NB4 (cell line): ENCODE measurements around the gene RXRA.

Source experiments
- DNase-seq: peaks from one replicate; pipeline ENCODE4 v3.0.0; 2010; ENCODE audit warnings: low read depth
- H3K4me3 ChIP-seq: one replicate; pipeline ENCODE4 v1.5.1; 2011; ENCODE audit warnings: mild to moderate bottlenecking, low read depth, low read length, moderate library complexity
- MYC ChIP-seq: IDR thresholded peaks from 2 replicates; pipeline ENCODE4 v1.6.1; 2011; ENCODE audit warnings: low read depth, low read length
- POLR2A ChIP-seq: IDR thresholded peaks from 2 replicates; pipeline ENCODE4 v1.6.1; 2011; ENCODE audit warnings: mild to moderate bottlenecking; ENCODE audit not compliant: insufficient read length; ENCODE audit errors: extremely low read depth
- TF ChIP-seq, protein P1 (sequence below): IDR thresholded peaks from one replicate; pipeline ENCODE4 v1.5.1; 2012; ENCODE audit warnings: low read depth, low read length
- TF ChIP-seq, protein P2 (sequence below): IDR thresholded peaks from 2 replicates; pipeline ENCODE4 v1.6.1; 2011; ENCODE audit warnings: low read depth, low read length

RXRA gene

DNA sequence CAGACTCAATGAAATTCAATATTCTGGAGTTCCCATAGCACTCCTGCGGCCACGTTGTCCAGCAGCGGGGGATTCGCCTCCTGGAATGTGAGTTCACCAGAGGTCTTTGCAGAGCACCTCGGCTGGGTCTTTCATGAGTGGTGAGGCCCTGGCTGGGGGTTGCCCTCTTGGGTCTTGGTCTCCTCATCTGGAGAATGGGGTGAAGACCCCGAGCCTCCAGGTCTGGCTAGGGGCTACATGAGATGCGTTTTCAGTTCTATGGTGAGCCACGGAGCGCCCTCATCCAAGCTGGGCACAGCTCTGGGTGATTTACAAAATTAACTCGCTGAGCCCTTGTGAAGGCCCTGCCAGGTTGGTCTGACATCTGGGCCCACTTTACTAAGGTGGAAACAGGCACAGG is 37.5 kb upstream of the RXRA start:
- TF ChIP-seq, protein P1, sequence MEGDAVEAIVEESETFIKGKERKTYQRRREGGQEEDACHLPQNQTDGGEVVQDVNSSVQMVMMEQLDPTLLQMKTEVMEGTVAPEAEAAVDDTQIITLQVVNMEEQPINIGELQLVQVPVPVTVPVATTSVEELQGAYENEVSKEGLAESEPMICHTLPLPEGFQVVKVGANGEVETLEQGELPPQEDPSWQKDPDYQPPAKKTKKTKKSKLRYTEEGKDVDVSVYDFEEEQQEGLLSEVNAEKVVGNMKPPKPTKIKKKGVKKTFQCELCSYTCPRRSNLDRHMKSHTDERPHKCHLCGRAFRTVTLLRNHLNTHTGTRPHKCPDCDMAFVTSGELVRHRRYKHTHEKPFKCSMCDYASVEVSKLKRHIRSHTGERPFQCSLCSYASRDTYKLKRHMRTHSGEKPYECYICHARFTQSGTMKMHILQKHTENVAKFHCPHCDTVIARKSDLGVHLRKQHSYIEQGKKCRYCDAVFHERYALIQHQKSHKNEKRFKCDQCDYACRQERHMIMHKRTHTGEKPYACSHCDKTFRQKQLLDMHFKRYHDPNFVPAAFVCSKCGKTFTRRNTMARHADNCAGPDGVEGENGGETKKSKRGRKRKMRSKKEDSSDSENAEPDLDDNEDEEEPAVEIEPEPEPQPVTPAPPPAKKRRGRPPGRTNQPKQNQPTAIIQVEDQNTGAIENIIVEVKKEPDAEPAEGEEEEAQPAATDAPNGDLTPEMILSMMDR: no peak
- TF ChIP-seq POLR2A: no peak
- no peak for TF ChIP-seq MYC
- TF ChIP-seq, protein P2, sequence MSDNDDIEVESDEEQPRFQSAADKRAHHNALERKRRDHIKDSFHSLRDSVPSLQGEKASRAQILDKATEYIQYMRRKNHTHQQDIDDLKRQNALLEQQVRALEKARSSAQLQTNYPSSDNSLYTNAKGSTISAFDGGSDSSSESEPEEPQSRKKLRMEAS: no peak
- H3K4me3 ChIP-seq: no peak overlapping the region
- no peak for DNase-seq

DNA sequence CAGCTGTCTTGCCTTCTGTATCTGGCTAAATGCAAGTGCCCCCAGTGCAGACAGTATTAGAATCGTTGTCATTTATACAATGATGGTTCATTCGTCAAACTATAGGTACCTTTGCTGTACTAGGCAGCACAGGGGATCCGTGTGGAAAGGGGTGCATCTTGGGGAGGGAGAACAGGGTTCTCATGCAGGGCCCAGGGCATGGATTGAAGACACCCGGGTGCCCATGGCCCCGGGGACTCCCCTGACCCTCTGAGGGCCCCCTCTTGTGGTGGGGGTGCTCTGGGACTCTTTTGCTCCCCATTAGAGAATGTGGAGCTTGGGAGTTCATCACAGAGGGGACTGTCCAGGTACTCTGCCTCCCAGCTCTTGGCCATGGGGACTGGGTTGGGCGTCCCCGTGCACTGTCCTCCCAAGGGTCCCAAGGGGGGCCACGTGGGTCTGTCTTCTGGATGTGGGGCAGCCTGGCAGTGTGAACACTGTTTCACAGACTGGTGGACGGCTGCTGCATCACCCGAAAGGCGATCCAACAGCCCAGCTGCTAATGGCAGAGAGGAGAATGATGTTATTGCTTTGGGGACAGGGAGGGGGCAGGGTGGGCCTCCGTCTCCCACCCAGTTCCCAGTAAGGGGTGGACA is 36.9 kb upstream of the RXRA start:
- no peak overlapping the region for H3K4me3 ChIP-seq
- TF ChIP-seq, protein P2: no peak
- TF ChIP-seq, protein P1: no peak
- no peak for TF ChIP-seq MYC
- TF ChIP-seq POLR2A: no peak
- no peak for DNase-seq

DNA sequence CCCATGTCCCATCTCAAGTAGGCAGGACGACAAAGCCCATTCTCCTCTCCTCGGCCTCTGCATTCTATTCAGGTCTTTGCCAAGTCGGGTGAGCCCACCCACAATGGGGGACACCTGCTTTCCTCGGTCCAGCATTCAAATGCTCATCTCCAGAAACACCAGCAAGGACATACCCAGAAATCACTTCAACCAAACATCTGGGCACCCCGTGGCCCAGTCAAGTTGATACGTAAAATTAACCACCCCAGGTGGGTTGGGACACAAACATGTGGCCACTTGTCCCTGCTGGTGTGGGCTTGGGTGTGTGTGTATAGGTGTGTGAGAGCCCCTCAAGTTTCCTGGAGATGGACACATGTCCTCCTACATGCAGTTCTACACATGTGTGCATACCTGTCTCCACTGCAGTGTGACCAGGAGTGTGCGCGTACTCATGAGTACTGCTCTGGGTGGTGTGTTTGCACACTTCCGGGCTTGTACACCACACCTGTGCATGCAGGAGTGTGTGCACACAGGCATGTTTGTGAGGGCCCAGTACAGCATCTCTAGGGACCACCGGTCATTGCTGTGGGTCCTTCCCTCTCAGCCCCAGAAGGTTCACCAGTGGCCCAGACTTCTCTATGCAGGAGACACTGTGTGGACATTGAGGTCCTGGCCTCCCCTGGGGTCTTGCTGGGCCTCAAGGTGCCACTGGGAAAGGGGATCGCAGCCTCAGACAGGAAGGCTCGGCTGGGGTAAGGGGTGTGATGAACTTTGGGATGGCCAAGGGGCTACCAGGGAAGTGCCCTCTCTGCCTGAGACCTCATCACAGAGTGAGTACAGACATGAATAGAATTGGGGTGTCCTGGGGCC is 35.4 kb upstream of the RXRA start:
- no peak overlapping the region for H3K4me3 ChIP-seq
- TF ChIP-seq, protein P2: no peak
- TF ChIP-seq, protein P1: no peak
- TF ChIP-seq POLR2A: no peak
- TF ChIP-seq MYC: no peak
- no peak for DNase-seq

DNA sequence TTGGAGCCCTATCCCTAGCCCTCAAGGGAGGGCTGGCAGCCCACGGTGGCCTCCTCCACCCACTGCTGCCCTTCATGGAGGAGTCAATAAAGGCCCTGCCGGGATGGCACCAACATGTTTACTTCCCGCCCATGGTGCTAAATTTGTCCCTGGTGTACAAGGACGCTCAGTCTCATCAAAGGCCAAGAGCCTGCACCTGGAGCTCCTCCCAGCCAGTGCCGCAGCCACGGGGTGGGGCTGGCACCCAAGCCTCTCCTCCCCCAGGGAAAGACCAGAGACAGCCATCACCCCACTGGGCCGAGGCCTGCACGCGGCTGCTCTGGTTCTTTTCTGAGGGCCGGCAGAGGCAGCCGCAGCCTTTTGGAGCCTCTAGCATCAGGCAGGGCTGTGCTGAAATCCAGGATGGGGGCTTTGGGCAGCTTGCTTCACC is 34.8 kb upstream of the RXRA start:
- TF ChIP-seq, protein P1: no peak
- TF ChIP-seq MYC (no peak), POLR2A (no peak)
- TF ChIP-seq, protein P2: no peak
- H3K4me3 ChIP-seq: no peak overlapping the region
- DNase-seq: no peak

DNA sequence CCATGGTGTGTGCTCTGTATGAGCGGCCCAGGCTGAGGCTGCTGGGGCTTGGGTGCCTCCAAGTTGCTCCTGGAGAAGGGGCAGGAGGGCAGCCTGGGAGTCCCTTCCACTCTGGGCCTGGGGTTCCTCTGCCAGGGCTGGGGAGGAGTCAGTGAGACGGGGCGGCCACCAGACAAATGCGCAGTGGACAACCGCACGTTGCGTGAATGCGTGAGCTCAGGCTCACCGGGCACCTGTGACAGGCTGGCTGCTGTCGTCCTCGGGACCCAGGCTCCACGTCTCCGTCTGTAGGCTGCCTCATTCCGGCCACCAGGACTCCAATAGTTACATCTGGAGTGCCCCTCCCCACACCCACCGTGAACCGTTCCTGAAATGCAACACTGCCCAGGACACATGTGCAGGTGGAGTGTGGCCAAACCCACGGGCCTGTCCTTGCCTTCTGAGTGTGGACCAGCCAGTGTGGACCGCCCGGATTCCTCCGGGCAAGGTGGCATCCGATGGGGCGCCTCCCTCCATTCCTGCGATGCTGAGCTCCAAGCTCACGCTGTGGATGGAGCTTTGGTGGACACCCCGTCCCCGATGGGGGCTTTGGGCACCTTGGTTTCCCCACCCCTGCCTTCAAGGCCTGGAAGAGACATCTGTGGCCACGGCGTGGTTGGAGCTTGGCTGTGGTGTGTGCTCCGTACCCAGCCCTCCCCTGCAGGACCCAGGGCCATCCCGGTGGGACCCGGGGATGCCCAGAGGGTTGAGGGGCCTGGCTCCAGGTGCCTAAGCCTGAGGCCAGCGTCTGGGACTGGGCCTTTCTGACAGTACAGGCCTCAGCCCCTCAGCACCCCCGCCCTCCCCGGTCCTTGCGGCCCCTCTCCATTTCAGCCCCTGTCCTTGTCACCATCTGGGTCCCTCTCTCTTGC is 34.0 kb upstream of the RXRA start:
- no peak overlapping the region for H3K4me3 ChIP-seq
- TF ChIP-seq, protein P1: no peak
- no peak for TF ChIP-seq MYC
- TF ChIP-seq, protein P2: no peak
- TF ChIP-seq POLR2A: no peak
- no peak for DNase-seq
